ENCODE data around the gene GDF10.
A peak's percentile ranks its signal among the peaks of the same experiment; 100 is the strongest.

GDF10 gene

DNA sequence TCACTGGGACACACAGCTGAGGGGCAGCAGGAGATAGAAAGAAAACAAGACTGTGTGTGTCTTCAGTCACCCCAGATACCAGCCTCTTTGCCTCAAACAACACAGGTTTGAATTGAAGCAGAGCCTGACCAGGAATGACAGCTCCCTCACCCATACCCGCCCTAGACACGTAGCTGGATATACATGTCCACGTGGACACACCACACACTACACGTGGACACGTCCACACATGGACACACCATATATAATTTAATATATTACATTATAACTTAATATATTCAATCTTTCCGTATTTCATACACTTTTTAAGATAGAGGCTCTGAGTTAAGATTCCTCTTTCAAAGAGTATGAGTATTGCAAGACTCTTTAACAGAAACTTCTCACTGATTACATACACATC is 33.5 kb downstream of the GDF10 start:
- DNase-seq (ENCODE audit: low read depth in 2 of 2), result no peak

DNA sequence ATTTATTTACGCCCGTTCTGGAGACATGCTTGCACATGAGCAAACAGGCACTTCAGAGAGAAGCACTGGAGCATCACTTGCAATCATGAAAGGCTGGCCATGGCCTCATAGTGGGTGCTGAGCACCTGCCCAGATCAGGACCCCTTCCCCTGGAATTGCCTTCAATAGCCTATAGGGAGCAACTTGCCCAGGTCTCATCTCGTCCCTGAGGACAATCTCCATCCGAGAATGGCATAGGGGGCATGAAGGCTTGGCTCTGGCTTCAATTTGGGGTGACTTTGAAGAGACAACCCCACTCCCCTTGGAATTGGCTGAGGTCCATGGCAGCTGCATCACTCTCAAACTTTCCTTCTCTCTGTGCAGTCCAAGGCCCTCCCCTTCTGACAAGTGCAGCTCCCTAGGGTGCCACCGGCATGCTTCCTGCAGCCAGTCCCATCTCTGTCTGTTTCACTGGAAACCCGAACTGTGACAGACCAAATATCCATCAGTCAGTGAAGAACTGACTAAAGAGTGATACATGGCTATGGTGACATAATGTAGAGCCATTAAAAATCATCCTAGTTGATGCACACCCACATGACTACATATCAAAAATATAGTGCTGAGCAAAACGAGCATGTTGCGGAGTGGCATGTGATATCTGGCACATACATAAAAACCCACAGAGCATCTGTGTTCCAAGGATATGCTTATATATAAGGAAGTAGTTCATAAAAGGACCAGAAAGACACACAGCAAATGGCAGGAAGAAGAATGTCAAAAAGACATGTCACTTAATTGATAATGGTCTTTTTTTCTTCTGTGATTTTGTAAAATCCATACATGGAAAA is 34.7 kb downstream of the GDF10 start:
- no peak for DNase-seq (ENCODE audit: low read depth in 2 of 2)

DNA sequence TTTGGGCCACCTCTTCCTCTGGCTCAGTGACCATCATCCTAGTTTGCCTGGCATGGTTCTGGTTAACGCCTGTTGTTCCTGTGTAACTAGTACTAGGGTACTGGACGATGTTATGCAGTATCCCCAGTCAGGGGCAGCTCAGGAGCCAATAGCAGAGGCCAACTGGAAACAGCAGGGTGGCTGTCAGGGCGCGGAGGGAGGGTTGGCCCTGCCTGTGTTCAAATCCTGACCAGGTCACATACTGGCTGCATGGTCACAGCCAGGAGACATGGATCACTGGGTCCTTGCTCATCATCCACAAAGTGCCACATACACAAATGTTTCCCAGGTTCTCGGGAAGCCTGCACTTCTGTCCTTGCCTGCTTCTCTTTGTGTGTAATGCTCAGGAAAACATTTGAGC is 35.9 kb downstream of the GDF10 start:
- DNase-seq (ENCODE audit: low read depth in 2 of 2), result no peak

DNA sequence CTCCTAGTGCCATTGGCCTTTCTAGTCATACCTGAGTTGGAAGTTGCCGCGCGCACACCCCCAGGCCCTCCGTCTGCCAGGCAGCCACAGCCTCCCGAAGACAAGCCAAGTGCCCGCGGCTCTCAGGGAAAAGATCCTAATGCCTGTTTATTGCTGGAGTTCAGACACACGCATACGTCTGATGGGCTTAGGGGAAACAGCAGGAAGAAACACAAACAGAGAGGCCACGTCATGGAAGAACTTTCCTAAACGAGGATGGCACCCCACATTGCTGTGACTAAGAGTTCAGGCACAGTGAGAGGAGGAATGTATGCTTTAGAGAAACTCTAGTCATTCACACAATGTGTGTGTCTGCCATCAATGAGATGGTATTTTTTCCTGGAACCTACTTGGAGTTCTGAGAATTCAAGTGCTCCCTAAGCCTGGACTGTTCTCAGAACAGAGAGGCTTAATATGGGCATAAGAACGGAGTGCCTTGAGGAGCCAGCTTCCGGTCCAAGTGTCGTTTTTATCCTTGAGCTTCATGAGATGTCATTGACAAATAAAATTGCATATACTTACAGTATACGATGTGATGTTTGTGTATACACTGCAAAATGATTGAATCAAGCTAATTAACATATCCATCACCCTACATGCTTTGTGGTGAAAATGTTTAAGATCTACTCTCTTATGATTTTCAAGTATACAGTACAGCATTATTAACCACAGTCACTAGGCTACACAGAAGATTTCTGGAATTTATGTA is 36.6 kb downstream of the GDF10 start:
- DNase-seq (ENCODE audit: low read depth in 2 of 2), result no peak

DNA sequence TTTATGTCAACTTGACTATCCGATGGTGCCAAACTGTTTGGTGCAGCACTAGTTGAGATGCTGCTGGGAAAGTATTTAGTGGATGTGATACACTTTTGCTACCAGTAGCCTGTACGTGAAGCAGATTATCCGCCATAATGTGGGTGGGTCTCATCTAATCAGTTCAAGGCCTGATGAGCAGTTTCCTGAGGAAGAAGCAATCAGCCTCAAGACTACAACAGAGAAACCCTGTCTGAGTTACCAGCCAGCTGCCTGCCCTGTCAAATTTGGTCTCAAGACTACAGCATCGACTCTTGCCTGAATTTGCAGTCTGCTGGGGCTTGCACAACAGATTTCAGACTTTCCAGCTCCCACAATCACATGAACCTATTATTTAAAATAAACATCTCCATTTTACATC is 37.3 kb downstream of the GDF10 start:
- DNase-seq (ENCODE audit: low read depth in 2 of 2), result no peak

DNA sequence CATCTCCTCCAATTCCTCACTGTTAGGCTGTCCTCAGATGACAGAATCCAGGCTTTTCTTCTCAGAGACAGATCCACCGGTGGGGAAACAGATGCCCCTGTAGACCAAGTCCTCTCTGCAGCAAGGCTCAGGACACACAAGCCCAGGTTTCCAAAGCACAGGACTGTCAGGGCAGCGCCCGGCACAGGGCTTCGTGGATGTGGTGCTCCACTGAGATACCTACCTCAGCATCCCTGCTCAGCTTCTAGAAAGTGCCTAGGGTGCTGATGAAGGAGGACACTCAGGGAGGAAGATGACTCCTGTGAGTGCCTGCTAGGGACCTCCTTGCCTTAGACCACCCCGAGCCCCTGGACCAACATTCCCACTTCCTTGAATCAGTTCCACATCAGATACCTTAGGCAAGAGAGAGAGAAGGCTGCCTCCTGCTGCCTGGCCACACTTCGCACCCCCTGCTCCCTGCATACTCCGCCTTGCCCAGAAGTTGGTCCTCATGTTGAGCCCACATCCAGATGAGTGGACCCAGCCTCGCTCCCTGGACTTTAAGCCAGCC is 39.3 kb downstream of the GDF10 start:
- DNase-seq (ENCODE audit: low read depth in 2 of 2), result no peak

DNA sequence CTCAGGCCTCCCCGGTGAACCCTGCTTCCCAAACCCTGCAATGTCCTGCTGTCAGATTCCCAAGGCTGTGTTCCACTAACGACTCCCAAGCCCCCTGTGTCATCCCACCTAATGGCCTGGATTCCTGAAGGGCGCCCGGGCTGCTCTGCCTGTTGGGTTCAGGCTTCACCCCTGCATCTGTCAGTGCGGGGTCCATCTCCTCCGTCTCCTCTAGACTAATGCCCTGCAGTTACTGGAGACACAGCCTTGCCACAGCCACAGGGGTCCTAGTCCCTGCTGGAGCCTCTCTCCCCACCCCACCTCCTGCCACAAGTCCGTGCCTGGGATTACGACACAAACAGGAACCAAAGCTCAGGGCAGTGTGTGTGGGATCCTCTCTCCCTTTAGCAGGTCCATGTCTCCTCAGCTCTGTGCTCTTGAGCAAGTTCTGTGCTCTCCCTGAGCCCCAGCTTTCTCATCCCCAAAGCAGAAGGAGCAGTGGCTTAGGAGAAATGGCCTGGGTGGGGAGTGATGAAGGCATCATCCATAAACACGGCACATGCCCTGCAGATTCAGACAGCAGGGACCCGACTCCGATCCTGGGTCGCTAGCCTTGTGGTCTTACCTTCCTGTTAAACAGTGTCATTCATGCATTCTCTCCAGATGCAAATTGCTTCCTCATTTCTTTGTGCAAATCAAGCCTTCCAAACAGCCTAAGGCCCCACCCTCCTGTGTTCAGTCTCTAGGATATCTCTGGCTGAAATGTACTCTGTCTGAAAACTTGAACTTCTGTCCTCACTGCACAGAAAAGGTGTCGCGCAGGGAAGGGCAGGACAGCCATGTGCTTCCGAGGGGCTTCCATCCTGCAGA is 40.0 kb downstream of the GDF10 start:
- no peak for DNase-seq (ENCODE audit: low read depth in 2 of 2)

DNA sequence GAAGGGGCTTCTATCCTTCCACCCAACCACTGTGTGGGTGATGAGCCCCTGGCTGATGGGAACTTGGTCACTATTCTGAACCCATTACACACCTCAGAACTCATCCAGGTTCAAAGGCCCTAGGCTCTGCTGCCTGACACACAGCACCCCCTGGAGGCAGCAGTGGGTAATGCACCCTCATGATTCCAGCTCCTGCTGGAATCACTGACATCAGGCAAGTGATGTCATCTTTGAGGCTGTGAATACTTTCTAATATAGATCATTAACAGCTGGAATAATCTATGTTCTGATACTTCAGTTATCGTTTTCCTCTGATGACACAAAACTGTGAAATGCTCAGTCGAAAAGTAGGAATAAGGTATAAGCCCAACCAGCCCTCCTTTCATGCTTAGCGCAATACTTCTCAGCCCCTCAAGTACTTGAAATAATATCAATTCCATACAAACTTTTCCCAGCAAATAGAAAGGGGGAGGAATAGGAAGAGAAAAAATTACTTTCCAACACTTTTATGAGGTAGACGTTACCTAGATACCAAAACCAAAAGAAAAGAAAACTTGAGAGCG is 40.7 kb downstream of the GDF10 start:
- peak; percentile 34 to 59 for DNase-seq (ENCODE audit: low read depth in 2 of 2)

DNA sequence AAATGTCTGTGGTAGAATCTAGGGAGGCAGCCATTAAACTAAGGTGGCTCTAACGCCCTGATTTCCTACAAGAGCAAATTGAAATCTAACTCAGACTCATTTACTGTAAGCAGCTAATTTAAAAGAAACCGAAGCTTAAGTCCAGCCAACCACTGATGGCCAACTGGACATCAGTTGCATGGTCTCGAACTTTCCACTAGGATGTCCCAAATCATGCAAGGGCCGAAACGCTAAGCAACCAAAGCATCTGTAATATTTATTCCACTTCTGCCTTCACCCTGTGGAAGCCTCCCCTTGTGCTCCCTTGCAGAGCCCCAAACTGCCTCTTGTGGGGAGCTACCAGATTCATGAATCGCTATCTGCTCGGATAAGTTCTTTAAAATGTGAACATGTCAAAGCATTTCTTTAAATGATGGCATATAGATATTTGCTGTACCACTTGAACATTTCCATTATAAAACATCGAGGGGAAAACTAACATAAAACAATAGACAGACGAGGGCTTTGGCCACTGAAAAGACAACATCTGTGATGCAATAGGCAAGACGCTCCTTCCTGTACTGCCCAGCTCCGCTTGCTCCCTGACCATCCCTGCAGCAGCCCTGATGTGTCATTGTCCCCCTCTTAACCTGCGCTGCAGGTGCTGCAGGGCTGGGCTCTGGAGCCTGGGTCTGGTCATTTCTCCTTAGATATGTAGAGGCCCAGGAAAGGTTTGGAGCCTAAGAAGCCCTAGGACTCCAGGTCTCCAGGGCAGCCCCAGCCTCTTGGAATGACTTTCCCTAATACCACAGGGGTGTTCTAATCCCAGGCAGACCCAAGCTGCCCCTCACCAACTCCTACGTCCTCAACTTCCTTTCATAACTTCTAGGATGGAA is 45.2 kb downstream of the GDF10 start:
- DNase-seq (ENCODE audit: low read depth in 2 of 2), result no peak

DNA sequence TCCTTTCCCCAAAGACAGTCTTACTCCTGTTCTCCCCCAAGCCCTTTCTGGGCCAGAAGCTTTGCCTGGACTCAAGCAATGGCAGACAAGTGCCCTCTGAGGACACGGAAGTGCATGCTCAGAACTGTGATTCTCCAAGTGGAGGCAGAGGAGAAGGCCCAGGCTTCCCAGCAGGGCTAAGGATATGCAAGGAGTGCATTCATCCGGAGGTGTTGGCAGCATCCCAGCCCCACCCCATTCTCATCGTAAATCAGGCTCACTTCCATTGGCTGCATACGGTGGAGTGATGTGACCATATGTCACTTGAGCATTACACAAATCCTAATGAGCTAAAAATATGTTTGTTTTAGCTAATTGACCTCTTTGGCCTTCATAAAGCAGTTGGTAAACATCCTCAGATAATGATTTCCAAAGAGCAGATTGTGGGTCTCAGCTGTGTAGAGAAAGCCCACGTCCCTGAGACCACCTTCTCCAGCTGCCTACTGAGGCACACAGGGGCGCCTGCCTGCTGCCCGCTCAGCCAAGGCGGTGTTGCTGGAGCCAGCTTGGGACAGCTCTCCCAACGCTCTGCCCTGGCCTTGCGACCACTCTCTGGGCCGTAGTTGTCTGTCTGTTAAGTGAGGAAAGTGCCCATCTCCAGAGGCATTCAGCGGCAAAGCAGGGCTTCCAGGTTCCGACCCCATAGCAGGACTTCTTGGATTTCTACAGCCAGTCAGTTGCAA is 46.7 kb downstream of the GDF10 start:
- no peak for DNase-seq (ENCODE audit: low read depth in 2 of 2)

DNA sequence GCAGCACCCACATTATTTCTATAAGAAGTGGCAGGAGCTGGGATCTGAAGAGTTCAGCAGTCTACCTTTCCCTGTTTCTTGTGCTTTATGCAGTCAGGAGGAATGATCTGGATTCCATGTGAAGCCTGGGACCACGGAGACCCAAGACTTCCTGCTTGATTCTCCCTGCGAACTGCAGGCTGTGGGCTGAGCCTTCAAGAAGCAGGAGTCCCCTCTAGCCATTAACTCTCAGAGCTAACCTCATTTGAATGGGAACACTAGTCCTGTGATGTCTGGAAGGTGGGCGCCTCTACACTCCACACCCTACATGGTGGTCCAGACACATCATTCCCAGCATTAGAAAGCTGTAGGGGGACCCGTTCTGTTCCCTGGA is 47.3 kb downstream of the GDF10 start:
- no peak for DNase-seq (ENCODE audit: low read depth in 2 of 2)

DNA sequence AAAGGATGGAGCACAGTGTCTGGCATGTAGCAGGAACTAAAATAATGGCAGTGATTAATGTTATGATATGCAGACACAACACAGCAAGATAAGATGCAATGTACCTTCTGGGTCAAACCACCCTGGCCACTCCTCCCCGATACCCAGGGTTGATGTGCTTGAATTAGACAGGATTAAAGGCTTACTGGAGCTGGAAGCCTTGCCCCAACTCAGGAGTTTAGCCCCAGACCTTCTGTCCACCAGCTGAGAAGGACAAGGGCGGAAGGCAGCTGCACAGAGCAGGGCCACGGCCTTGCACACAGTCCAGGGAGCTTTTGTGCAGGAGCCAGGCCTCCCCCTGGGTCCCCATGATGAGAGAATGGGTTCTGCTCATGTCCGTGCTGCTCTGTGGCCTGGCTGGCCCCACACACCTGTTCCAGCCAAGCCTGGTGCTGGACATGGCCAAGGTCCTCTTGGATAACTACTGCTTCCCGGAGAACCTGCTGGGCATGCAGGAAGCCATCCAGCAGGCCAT is 48.2 kb downstream of the GDF10 start, which contains the start of gene RBP3:
RBP3 (plus strand) TSS at position 226 of the 514 bp plus-strand sequence; CDS start at position 348, 122 bp downstream.
- no peak for DNase-seq (ENCODE audit: low read depth in 2 of 2)

DNA sequence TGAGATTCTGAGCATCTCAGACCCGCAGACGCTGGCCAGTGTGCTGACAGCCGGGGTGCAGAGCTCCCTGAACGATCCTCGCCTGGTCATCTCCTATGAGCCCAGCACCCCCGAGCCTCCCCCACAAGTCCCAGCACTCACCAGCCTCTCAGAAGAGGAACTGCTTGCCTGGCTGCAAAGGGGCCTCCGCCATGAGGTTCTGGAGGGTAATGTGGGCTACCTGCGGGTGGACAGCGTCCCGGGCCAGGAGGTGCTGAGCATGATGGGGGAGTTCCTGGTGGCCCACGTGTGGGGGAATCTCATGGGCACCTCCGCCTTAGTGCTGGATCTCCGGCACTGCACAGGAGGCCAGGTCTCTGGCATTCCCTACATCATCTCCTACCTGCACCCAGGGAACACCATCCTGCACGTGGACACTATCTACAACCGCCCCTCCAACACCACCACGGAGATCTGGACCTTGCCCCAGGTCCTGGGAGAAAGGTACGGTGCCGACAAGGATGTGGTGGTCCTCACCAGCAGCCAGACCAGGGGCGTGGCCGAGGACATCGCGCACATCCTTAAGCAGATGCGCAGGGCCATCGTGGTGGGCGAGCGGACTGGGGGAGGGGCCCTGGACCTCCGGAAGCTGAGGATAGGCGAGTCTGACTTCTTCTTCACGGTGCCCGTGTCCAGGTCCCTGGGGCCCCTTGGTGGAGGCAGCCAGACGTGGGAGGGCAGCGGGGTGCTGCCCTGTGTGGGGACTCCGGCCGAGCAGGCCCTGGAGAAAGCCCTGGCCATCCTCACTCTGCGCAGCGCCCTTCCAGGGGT is 48.9 kb downstream of the GDF10 start:
- DNase-seq (ENCODE audit: low read depth in 2 of 2), result no peak

DNA sequence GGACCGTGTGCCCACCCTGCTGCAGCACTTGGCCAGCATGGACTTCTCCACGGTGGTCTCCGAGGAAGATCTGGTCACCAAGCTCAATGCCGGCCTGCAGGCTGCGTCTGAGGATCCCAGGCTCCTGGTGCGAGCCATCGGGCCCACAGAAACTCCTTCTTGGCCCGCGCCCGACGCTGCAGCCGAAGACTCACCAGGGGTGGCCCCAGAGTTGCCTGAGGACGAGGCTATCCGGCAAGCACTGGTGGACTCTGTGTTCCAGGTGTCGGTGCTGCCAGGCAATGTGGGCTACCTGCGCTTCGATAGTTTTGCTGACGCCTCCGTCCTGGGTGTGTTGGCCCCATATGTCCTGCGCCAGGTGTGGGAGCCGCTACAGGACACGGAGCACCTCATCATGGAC is 49.5 kb downstream of the GDF10 start:
- DNase-seq (ENCODE audit: low read depth in 2 of 2), result no peak

DNA sequence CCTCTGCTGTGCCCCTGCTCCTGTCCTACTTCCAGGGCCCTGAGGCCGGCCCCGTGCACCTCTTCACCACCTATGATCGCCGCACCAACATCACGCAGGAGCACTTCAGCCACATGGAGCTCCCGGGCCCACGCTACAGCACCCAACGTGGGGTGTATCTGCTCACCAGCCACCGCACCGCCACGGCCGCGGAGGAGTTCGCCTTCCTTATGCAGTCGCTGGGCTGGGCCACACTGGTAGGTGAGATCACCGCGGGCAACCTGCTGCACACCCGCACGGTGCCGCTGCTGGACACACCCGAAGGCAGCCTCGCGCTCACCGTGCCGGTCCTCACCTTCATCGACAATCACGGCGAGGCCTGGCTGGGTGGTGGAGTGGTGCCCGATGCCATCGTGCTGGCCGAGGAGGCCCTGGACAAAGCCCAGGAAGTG is 50.0 kb downstream of the GDF10 start:
- DNase-seq (ENCODE audit: low read depth in 2 of 2), result no peak

DNA sequence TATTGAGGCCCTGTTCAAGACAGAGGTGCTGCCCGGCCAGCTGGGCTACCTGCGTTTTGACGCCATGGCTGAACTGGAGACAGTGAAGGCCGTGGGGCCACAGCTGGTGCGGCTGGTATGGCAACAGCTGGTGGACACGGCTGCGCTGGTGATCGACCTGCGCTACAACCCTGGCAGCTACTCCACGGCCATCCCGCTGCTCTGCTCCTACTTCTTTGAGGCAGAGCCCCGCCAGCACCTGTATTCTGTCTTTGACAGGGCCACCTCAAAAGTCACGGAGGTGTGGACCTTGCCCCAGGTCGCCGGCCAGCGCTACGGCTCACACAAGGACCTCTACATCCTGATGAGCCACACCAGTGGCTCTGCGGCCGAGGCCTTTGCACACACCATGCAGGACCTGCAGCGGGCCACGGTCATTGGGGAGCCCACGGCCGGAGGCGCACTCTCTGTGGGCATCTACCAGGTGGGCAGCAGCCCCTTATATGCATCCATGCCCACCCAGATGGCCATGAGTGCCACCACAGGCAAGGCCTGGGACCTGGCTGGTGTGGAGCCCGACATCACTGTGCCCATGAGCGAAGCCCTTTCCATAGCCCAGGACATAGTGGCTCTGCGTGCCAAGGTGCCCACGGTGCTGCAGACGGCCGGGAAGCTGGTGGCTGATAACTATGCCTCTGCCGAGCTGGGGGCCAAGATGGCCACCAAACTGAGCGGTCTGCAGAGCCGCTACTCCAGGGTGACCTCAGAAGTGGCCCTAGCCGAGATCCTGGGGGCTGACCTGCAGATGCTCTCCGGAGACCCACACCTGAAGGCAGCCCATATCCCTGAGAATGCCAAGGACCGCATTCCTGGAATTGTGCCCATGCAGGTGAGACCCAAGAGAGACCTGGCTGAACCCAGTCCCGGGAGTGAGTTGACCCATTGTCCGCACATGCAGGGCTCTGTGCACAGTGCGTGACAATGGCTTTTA is 51.0 kb downstream of the GDF10 start:
- no peak for DNase-seq (ENCODE audit: low read depth in 2 of 2)
